ENCODE measurements around the gene CCDC93.

- TF ChIP-seq CTCF (IDR thresholded peaks at IDR 0.05) (no peak), POLR2A (IDR thresholded peaks at IDR 0.05; ENCODE audit: low read depth) (no peak), POLR2AphosphoS5 (IDR thresholded peaks at IDR 0.05) (no peak)
Measured at GRCh38 chr2:117938611-117939010, 75.3 kb downstream of the CCDC93 start.

All from esophagus muscularis mucosa (tissue), 3 donors.